ENCODE measurements around the gene TACR1.
"Not testable (repeated sequence)": the region's sequence is repeated elsewhere in the genome, so short reads cannot be mapped to it uniquely, and the experiment has no call there.

- not testable (repeated sequence) for TF ChIP-seq POLR2A, CTCF (IDR thresholded peaks at IDR 0.05)
These were observed 27.9 kb downstream of the TACR1 start for GRCh38 chr2:75171423-75171822.

Measured in Peyer's patch (tissue), 4 donors.